ENCODE data around the gene PEPD.
"Not testable (repeated sequence)": the region's sequence is repeated elsewhere in the genome, so short reads cannot be mapped to it uniquely, and the experiment has no call there.

GRCh38 chr19:33479570-33479969 is 42.0 kb downstream of the PEPD start:
- TF ChIP-seq ATF3 (IDR thresholded peaks at IDR 0.05); CTCF (IDR thresholded peaks at IDR 0.05 in 2 of 3, conservative IDR thresholded peaks at IDR 0.05 in 1 of 3; ENCODE audit: borderline replicate concordance in 1 of 3, insufficient read depth in 1 of 3, low read depth in 2 of 3, low read length in 2 of 3); POLR2AphosphoS5 (IDR thresholded peaks at IDR 0.05; ENCODE audit: low read depth, low read length); CBX3 (IDR thresholded peaks at IDR 0.05; ENCODE audit: low read depth); SIN3A (IDR thresholded peaks at IDR 0.05; ENCODE audit: low read depth); RAD21 (IDR thresholded peaks at IDR 0.05; ENCODE audit: low read depth): not testable (repeated sequence)

Measured in HCT116 (cell line).